HG03439 (cell line): ENCODE data around the gene MYO1D.
A peak's percentile ranks its signal among the peaks of the same experiment; 100 is the strongest.
"Not testable (repeated sequence)": the region's sequence is repeated elsewhere in the genome, so short reads cannot be mapped to it uniquely, and the experiment has no call there.

ENCODE experiments used
- ATAC-seq: cut with Tn5 transposase; IDR thresholded peaks from one replicate; pipeline ENCODE4 v1.9.1; 2021; ENCODE audit warnings: mild to moderate bottlenecking, moderate library complexity; ENCODE audit not compliant: unreplicated experiment

Gene MYO1D

DNA sequence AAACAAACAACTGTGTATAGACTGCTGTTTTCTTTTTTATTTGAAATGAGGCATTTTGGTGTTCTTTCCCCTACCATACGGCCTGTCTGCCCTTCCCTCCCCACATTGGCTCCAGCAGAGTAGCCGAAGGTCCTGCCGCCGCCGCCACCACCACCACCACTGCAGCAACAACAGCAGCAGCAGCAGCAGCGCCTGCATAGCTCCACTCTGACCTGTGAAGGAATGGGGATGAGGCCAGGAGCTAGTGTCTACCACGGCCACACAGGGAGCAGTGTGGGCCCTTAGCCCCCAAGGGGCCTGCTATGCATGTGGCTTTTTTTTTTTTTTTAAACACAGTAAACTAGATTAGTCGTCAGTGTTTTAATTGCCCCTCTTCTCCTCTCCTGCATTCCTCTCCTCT, 395.7 kb downstream of the MYO1D start:
- no peak for ATAC-seq

DNA sequence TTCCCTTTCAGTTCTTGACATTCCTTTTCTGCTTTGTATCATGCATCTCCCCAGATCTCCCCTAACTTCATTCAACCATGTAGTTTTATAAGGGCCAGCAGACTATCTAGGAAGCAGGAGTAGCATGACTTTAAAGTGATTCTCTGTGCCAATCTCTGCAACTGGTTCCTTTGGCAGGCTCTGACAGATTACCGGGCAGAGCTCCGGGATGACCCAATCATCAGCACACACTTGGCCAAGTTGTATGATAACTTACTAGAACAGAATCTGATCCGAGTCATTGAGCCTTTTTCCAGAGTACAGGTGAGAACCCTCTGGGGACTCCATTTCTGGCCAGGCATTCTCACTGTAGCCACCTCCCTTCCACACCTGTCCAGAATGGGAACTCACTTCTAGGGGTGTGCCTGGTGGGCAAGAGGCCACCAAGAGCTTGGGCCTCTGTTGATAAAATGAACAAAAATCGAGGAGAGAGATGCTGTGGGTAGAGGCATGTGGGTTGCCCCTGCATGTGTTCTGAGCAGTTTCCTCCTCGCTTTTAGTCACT, 397.8 kb downstream of the MYO1D start:
- ATAC-seq: no peak

DNA sequence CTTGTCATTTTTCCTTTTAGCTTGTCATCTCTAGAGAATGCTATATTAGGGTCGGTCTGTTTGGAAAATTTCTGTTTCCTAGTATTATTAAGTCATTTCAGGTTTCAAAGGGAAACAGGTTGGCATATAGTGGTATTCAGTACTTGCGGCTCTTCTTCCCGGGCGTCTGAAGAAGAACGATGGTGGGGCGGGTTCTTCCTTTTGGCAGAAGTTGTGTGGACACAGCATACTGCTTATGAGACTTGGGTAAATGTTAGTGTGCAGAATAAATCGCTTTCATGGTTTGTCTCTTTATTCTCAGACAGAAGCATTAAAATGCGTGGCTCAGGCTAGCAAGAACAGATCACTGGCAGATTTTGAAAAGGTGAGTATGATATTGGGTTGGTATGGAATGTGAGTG, 399.7 kb downstream of the MYO1D start:
- ATAC-seq: no peak

DNA sequence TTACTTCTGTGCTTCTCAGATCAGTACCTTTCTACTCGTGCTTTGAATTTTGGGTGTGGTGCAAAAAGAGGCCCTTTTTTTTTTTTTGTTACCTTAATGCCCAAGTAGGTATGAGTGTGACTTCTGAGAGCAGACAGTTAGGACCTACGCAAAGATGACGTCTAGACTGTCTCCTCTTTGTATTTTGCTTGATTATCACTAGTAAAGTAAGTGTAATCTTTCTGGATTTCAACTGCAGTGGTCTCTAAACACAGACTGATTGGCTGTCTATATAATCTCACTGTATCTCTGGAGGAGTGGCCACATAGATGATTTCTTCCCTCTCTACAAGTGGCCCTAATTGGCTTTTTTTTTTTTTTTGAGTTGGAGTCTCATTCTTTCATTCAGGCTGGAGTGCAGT, 401.7 kb downstream of the MYO1D start:
- no peak for ATAC-seq

DNA sequence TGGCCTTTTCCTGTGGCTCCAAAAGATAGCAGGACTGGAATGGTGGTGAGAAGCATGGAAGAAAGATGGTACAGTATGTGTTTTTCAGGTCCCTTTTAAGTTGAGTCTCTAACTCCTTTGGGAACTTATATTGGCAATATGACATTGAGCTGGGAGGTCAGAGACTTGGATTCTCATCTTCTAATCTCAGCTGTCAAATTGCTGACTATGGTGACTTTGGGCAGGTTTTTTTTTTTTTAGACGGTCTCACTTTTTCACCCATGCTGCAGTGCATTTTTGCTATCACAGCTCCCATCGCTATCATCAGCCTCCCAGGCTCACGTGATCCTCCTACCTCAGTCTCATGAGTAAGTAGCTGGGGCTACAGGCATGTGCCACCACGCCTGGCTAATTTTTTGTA, 405.3 kb downstream of the MYO1D start:
- ATAC-seq: no peak

DNA sequence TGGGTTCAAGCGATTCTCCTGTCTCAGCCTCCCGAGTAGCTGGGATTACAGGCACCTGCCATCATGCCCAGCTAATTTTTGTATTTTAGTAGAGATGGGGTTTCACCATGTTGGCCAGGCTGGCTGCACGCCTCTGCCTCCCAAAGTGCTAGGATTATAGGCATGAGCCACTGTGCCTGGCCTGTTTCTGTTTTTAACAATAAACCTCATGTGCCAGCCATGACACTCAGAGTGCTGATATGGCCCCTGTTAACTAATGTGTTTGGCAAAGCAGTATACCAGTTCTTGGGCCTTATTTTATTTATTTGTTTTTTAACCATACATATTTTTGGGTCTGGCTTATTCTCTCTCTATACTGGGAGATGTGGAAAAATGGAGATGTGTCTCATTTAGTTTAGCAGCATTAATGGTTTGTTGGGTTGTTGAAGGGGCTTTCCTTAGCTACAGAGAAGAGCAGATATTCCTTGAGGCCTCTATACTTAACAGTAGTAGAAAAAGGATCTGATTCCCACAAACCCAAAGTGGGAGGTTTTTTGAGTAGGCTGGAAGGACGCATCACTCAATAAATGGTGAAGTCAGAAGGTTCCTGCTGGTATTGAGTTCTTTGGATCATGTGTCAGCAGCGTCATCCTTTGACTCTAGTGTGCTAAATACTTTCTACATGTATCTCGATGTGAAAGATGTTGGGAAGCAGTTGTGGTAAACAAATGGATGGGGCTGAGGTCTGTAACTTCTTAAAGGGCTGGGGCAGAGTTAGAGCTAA, 406.3 kb downstream of the MYO1D start:
- ATAC-seq: no peak

DNA sequence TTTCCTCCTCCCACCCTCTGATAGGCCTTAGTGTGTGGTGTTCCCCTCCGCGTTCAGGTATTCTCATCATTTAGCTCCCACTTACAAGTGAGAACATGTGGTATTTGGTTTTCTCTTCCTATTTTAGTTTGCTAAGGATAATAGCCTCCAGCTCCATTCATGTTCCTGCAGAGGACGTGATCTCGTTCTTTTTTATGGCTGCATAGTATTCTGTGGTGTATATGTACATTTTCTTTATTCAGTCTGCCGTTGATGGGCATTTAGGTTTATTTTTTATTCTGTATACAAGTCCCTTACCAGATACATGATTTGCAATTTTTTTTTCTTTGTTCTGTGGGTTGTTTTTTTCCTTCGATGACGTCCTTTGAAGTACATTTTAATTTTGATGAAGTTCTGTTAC, 409.0 kb downstream of the MYO1D start:
- ATAC-seq: no peak

DNA sequence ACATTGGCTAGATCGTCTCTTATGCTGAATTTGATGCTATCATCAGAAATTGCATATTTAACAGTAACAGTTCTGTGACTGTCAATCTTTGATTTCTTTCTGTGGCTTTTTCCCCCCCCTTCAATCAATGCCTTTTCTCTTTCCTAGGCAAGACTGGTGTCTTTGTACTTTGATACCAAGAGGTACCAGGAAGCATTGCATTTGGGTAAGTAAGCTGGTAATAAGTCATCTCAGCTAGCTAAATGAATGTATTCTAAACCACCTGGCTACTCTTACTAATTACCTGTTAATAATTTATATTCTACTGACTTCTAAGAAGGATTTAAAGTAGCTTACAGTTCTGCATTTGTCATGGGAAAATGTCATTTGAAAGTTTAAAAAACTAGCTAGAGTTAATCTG, 412.6 kb downstream of the MYO1D start:
- ATAC-seq: no peak

DNA sequence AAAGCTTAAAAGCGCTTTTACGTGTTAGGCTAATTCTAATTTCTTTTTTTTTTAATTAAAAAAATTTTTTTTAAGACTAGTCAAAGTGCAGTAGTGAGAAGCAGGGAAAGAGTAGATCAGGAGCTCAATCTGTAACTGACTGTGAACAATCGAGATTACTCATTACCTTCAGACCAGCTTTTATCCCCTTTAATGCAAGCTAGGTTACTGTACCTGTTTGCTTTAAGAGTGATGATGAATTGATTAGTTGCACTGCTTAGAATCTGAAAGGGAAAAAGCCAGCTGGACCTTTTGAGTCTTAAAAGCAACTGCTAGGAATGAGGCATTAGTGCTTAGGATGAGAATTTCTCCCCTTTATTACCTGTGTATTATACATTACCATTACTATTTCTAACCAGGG, 413.6 kb downstream of the MYO1D start:
- ATAC-seq: no peak

DNA sequence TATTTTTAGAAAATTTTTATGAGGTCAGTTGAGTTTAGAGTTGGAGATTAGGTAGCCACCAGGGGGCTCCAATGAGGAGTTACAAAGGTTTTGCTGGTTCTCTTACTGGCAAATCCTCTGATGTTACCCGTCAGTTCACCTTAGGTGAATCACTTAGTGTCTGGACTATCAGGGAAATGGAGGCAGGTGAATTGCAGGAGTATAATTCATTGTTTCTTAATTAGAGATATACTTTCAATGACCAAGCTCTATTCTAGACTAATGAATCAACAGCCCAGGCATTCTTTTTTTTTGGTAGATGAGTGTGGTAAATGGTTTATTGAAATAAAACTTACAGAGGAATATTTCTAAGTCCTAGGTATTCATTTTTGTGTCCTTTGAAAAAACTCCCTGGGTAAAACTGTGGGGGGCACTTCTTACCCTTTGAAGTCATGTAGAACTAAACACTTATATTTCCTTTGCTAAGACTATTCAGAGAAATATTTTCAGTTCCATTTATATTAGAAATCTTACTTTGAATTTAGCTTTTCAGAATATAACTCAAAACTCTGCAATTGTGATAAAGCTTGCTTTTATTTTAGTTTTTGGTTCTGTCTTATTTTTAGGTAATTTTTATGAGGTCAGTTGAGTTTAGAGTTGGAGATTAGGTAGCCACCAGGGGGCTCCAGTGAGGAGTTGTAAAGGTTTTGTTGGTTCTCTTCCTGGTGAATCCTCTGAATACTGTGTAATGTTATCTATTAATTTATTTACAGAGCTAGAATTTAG, 414.9 kb downstream of the MYO1D start:
- no peak for ATAC-seq

DNA sequence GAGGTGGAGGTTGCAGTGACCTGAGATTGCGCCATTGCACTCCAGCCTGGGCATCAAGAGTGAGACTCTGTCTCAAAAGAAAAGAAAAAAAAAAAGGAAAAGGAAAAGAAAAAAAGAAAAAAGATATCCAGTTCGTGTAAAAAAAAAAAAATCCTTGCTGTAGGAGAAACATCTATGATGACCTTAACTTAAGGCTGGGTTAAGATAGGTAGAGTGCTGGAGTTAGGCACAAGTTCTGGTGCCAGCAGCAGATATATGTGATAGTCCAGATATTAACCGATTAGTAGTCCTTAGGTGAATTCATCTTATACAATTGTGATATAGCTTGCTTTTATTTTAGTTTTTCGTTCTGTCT, 415.4 kb downstream of the MYO1D start:
- ATAC-seq: no peak

DNA sequence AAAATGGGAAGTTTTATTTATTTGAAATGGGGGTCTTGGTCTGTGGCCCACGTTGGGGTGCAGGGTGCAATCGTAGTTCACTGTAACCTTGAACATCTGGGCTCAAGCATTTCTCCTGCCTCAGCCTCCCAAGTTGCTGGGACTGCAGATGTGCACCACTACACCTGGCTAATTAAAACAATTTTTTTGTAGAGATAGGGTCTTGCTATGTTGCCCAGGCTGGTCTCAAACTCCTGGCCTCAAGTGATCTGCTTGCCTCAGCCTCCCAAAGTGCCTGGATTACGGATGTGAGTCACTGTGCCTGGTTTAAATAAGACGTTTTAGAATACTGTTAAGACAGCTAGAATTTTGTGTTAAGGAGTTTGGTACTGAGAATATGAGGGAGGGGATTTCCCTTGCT, 416.9 kb downstream of the MYO1D start:
- no peak for ATAC-seq

DNA sequence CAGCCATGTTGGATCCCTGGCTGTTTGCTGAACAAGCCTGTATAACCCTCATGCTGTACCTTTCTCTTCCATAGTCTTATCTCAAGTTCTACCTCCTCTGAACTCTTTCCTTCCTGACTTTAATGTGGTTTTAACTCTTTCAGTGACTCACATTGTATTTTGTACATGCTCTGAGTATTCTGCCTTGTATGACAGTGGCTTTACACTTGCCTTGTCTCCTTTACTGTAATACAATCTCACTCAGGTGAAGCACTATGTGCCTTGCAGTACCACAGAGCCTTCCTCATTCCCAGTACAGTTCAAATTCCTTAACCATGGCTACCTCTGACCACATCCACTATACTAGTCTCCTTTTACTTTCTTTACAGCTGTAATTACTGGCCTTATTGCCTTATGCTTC, 418.6 kb downstream of the MYO1D start:
- no peak for ATAC-seq

DNA sequence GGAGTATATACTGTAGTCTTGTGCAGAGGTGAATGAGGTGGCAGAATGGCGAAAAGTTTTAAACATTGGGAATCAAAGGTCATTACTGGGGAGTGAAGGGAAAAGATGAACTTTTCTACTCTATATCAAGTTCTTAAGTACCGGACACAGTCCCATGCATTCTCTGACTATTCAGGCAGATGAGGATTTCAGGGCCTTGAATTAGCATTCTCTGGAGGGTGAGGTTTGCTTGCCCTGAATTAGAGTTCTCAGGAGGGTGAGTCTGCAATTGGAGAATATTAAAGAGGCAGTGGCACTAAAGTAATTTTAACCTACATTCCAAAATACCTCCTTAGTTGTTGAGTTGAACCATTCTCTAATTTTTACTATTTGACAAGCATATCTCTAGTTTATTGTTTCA, 423.6 kb downstream of the MYO1D start:
- no peak for ATAC-seq

DNA sequence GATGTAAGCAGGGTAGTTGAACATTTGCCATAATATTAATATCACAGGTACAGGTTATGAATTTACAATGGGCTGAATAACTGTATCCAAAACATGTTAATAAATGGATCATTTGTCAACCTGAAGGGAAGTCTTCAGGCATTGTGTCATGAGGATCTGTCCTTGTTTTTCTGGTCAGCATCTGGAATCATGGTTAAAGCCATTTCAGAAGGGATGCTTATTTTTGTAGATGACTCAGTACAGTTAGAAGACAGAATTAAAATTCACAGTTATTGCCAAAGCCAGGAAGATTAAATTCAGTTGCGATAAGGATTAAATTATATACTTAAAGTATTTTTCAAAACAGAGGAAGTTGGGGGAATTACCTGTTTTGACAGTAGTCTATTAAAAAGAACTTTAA, 424.6 kb downstream of the MYO1D start:
- no peak for ATAC-seq

DNA sequence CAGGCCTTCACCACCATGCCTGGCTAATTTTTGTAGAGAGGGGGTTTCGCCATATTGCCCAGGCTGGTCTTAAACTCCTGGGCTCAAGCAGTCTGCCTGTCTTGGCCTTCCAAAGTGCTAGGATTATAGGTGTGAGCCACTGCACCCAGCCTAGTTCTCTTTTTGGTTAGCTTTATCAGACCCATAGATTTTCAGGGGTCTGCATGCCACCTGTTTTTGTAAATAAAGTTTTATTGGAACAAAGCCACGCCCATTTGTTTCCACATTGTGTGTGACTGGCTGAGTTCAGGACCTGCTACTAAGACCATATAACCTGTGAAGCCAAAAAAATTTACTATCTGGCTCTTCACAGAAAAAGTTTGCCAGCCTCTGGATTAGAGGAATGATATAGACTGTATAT, 425.0 kb downstream of the MYO1D start:
- ATAC-seq: no peak

DNA sequence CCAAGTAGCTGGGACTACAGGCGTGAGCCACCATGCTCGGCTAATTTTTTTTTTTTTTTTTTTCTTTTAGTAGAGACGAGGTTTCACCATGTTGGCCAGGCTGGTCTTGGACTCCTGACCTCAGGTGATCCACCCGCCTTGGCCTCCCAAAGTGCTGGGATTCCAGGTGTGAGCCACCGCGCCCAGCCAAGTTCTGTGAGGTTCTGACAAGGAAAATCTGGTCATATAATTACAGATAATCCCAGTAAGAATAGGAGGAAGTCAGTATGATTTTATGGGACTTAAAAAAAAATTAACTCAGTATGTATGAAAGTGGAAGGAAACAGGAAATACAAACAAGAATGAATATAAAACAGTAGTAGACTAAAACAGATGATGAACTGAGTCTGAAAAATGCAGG, 426.5 kb downstream of the MYO1D start:
- ATAC-seq: not testable (repeated sequence)

DNA sequence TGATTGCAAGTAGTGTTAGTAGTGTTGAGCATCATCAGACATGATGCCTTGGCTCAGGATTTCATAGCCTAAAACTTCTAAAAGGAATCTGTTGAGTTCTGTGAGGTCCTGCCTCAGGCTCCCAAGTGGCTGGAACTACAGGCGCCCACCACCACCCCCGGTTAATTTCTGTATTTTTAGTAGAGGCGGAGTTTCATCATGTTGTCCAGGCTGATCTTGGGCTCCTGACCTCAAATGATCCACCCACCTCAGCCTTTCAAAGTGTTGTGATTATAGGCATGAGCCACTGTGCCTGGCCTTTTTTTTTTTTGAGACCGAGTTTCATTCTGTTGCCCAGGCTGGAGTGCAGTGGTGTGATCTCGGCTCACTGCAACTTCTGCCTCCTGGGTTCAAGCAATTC, 427.0 kb downstream of the MYO1D start:
- ATAC-seq: no peak

DNA sequence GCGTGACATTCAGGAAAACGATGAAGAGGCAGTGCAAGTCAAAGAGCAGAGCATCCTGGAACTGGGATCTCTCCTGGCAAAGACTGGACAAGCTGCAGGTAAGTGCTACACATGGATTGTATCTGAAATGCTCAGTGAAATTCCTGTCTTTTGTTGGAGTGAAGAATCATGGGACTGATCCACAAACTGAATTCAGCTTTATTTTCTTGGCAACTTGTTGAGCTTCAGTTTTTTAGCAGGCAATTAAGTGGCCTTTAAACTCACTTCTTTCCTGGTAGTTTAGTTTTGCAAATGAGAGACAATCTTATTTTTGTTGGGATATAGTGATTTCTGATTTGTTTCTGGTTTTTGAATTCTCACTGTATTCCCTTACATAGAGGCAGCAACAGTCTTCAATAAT, 430.0 kb downstream of the MYO1D start:
- no peak for ATAC-seq

DNA sequence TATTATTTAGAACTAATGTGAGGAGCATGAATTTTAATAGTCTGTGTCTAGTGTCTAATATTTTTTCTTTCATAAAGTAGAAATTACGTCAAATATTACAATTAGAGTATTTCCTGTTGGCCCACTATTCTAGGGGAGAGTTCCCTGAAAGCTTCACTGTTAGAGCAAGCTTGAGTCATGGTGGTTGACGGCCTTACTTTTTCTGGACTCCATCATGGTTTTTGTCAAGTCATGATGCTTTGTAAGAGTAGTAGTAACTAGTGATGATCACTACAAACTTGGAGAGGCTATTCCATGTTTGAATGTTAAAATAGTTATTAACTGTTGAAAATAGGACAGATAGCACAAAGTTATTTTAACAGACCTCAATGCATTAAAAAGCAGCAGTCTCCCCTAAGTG, 431.0 kb downstream of the MYO1D start:
- ATAC-seq: no peak

DNA sequence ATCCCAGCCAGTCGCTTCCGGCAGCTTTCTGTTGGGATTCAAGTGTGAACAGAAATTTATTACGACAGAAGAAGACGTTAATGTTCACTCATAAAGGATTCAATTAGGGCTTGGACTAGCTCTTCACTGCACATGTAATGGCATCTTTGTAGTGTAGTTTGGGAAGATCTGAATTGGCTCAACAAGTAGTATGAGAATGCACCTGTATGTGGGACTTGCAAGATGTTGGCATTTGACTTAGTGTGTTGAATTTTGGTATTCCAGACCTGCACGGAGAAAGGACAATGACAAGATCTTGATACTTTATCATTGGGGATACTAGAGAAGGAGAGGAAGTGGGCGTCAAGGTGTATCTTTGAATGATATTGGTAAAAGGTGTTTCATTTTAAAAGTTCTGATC, 431.4 kb downstream of the MYO1D start:
- ATAC-seq: no peak

DNA sequence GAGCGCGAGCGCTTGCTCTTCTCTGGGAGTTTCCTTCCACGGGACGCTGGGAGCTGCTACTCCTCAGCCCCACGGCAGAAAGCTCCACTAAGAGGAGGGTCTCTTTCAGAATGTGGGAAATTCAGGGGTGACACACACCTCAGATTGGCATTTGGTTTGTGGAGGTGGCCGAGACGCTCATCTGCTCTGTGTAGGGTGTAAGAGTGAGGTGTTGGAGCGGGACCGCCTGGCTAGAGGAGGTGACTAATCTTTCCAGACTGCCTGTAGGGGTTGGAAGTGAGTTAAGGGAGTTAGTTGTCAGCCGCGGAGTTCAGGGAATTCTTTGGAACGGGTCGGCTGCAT, 431.9 kb downstream of the MYO1D start:
- peak; percentile 24 for ATAC-seq
